Bone marrow (tissue), 2 donors: ENCODE results near the gene IL1A.
A peak's percentile ranks its signal among the peaks of the same experiment; 100 is the strongest.
"Not testable (repeated sequence)": the region's sequence is repeated elsewhere in the genome, so short reads cannot be mapped to it uniquely, and the experiment has no call there.

ENCODE experiments used
- DNase-seq, 2 donors: peaks; one replicate each; lab custom pipeline; 2025; lab: John Stamatoyannopoulos, UW

Gene IL1A

GRCh38 chr2:112784199-112785189, at the start of gene IL1A:
Gene IL1A, minus strand, starts transcription at chr2:112784493. Its CDS starts 723 bp downstream, at chr2:112783770.
- DNase-seq, result peak in 1 of 2 donors; percentile 10

- DNase-seq, result no peak
These were observed 49.7 kb upstream of the IL1A start for GRCh38 chr2:112833976-112834375.

GRCh38 chr2:112833639-112833931, 49.3 kb upstream of the IL1A start:
- DNase-seq, result not testable (repeated sequence)

GRCh38 chr2:112832841-112833638, 48.7 kb upstream of the IL1A start:
- peak in 1 of 2 donors; percentile 56 for DNase-seq

GRCh38 chr2:112831946-112832840, 47.9 kb upstream of the IL1A start:
- DNase-seq, result peak; percentile 38 to 79

- DNase-seq, result peak; percentile 15 to 79
These were observed 47.2 kb upstream of the IL1A start for GRCh38 chr2:112831513-112831845.

- DNase-seq, result no peak
These were observed 46.6 kb upstream of the IL1A start for GRCh38 chr2:112830682-112831512.

- DNase-seq, result no peak
These were observed 45.8 kb upstream of the IL1A start for GRCh38 chr2:112829961-112830681.

- DNase-seq, result no peak
These were observed 45.0 kb upstream of the IL1A start for GRCh38 chr2:112829101-112829960.

GRCh38 chr2:112828251-112828691, 44.0 kb upstream of the IL1A start:
- DNase-seq, result no peak

GRCh38 chr2:112827604-112828185, 43.4 kb upstream of the IL1A start:
- no peak for DNase-seq

GRCh38 chr2:112827009-112827408, 42.7 kb upstream of the IL1A start:
- no peak for DNase-seq

GRCh38 chr2:112825706-112826105, 41.4 kb upstream of the IL1A start:
- DNase-seq, result peak in 1 of 2 donors; percentile 2

GRCh38 chr2:112824694-112825085, 40.4 kb upstream of the IL1A start:
- no peak for DNase-seq

- peak in 1 of 2 donors; percentile 51 for DNase-seq
These were observed 37.4 kb upstream of the IL1A start for GRCh38 chr2:112821682-112822081.

GRCh38 chr2:112821142-112821541, 36.8 kb upstream of the IL1A start:
- no peak for DNase-seq

- DNase-seq, result no peak
These were observed 36.0 kb upstream of the IL1A start for GRCh38 chr2:112820343-112820742.

GRCh38 chr2:112819081-112819480, 34.8 kb upstream of the IL1A start:
- no peak for DNase-seq
